Ovary (tissue), 9 donors: ENCODE results near the gene PPP3R2. TPM values are rescaled to one million over a fixed set of nuclear protein-coding genes. Genes with fewer than 3 reads are reported as not detected.

Experiments used
- DNase-seq, 5 donors: peaks; one replicate each; pipeline ENCODE4 v3.0.0-alpha.2; 2019 to 2020
- H3K27ac ChIP-seq, 2 donors: fragments of 200-600 bp; one replicate each; pipeline versions ENCODE4 v1.5.1 to v1.8.0; 2019 to 2022
- H3K27me3 ChIP-seq: fragments of 200-600 bp; one replicate; pipeline ENCODE4 v1.8.0; 2022
- H3K36me3 ChIP-seq: fragments of 200-600 bp; sonication (generic); one replicate; pipeline ENCODE4 v1.5.1; 2019
- H3K4me1 ChIP-seq: one replicate; pipeline ENCODE4 v1.8.1; 2013; ENCODE audit warnings: mild to moderate bottlenecking, moderate library complexity; ENCODE audit not compliant: insufficient read depth
- H3K4me3 ChIP-seq: fragments of 200-600 bp; sonication (generic); one replicate; pipeline ENCODE4 v1.5.1; 2017
- H3K9me3 ChIP-seq, 2 donors: fragments of 200-600 bp in 1 of 2; sonication (generic) in 1 of 2; one replicate each; pipeline versions ENCODE4 v1.5.1 to v1.8.1; 2013 to 2019; ENCODE audit warnings: mild to moderate bottlenecking in 1 of 2, moderate library complexity in 1 of 2
- CTCF ChIP-seq, 3 donors: fragments of 450-650 bp in 2 of 3; fragments of 200-600 bp in 1 of 3; IDR thresholded peaks; one replicate each; pipeline versions ENCODE4 v1.5.1 to v1.8.0; 2016 to 2022; ENCODE audit warnings: antibody characterized with exemption in 3 of 3, mild to moderate bottlenecking in 1 of 3
- EP300 ChIP-seq: sonication (generic); formaldehyde crosslinking; IDR thresholded peaks from one replicate; pipeline ENCODE4 v1.6.1; 2017; ENCODE audit warnings: antibody characterized with exemption
- POLR2A ChIP-seq: fragments of 450-650 bp; IDR thresholded peaks from one replicate; pipeline ENCODE4 v1.6.1; 2017; ENCODE audit warnings: antibody characterized with exemption, mild to moderate bottlenecking, moderate library complexity
- WGBS, 3 donors: extraction: QIAGEN DNeasy Blood & Tissue Kit in 1 of 3; methylation state at CpG; one replicate each; pipeline versions ENCODE4 v1.1.5 to v1.1.7; 2013 to 2017; 5-methylcytosine and 5-hydroxymethylcytosine counted together
- intact Hi-C, 4 donors: fragments of 100-400 bp; cut with DNase I; formaldehyde crosslinking; loops; one replicate each; pipeline versions ENCODE4 v1.11.0 to v1.15.1; 2022 to 2023
- polyA plus RNA-seq, 2 donors: library from polyadenylated mRNA; stranded (reverse); fragments of 200-250 nt in 1 of 2; fragments of 350-450 nt in 1 of 2; fragmentation: Illumina TruSeq in 1 of 2; extraction: RNeasy Lipid Tissue Mini Kit (QIAGEN cat#74804) in 1 of 2; gene quantifications; one replicate each; pipeline ENCODE4 v1.2.3, GENCODE V29; 2013 to 2014
- total RNA-seq, 7 donors: library from RNA; depleted of rRNA in 2 of 7; stranded (reverse); fragments of >200 nt in 2 of 7; fragmentation: NEBNext Ultra II Directional in 3 of 7; extraction: Animal tissue kit (Norgen Biotek cat#: 25700) in 3 of 7; gene quantifications; one replicate each; pipeline versions ENCODE4 v1.1.0 to v1.2.4, GENCODE V29; 2016 to 2023
- donor health status: DM: no; HTN: no; CAD: no; lungs with moderate emphysema.
- donor health status: DM: no; HTN: no; CAD: no.
- donor health status: Bipolar disorder and iron deficiency.
- donor health status: DM: yes; HTN: yes; CAD: no.
- donor health status: DM: no; HTN: no; CAD: no.
- donor health status: DM: yes; HTN: yes; CAD: no.

Gene PPP3R2
- total and polyA plus RNA-seq, 9 donors, result not detected

GRCh38 chr9:101635473-101635872, 40.7 kb upstream of the PPP3R2 start:
- 80 to 91% (median 89%) methylated on average over 1 of the region's 1 CpG for WGBS, 3 donors
- intact Hi-C loops, result no loop called here

GRCh38 chr9:101634741-101635409, 40.1 kb upstream of the PPP3R2 start:
- DNase-seq, result no peak
- Histone ChIP-seq H3K36me3 (no peaks in the 10 kb centered on the region), H3K27me3 (no peaks in the 10 kb centered on the region), H3K27ac (no peak overlapping the region), H3K4me3 (no peak overlapping the region), H3K9me3 (no peaks in the 10 kb centered on the region), H3K4me1 (no peaks in the 10 kb centered on the region)
- TF ChIP-seq POLR2A, result no peak
- TF ChIP-seq CTCF (IDR thresholded peaks at IDR 0.05), result no peak
- no peak for TF ChIP-seq EP300
- 61 to 67% (median 63%) methylated on average over 4 of the region's 4 CpGs for WGBS, 3 donors
- intact Hi-C loops, result no loop called here

More at GRCh38 chr9:101635473-101635872, 40.7 kb upstream of the PPP3R2 start:
- TF ChIP-seq CTCF (IDR thresholded peaks at IDR 0.05) (no peak), EP300 (no peak), POLR2A (no peak)
- Histone ChIP-seq H3K27me3 (no peaks in the 10 kb centered on the region), H3K4me1 (no peaks in the 10 kb centered on the region), H3K36me3 (no peaks in the 10 kb centered on the region), H3K27ac (no peak overlapping the region), H3K9me3 (no peaks in the 10 kb centered on the region), H3K4me3 (no peak overlapping the region)
- no peak for DNase-seq

- Histone ChIP-seq H3K4me1 (no peaks in the 10 kb centered on the region), H3K36me3 (no peaks in the 10 kb centered on the region), H3K27ac (no peak overlapping the region), H3K4me3 (no peak overlapping the region), H3K9me3 (no peaks in the 10 kb centered on the region), H3K27me3 (no peaks in the 10 kb centered on the region)
- WGBS, 3 donors, result 79 to 90% (median 83%) methylated on average over 1 of the region's 1 CpG
- intact Hi-C loops, result no loop called here
- DNase-seq, result no peak
- TF ChIP-seq EP300, result no peak
- no peak for TF ChIP-seq POLR2A
- no peak for TF ChIP-seq CTCF (IDR thresholded peaks at IDR 0.05)
Measured at GRCh38 chr9:101632611-101633010, 37.8 kb upstream of the PPP3R2 start.

GRCh38 chr9:101631892-101632291, 37.1 kb upstream of the PPP3R2 start:
- DNase-seq, result no peak
- TF ChIP-seq POLR2A (no peak), CTCF (IDR thresholded peaks at IDR 0.05) (no peak)
- intact Hi-C loops, result no loop called here
- Histone ChIP-seq H3K4me3 (no peak overlapping the region), H3K27me3 (no peaks in the 10 kb centered on the region), H3K4me1 (no peaks in the 10 kb centered on the region), H3K27ac (no peak overlapping the region), H3K9me3 (no peaks in the 10 kb centered on the region), H3K36me3 (no peaks in the 10 kb centered on the region)
- WGBS, 3 donors, result 35 to 52% (median 51%) methylated on average over 2 of the region's 2 CpGs
